ENCODE results near the gene PHLDA3.

- TF ChIP-seq POLR2A (IDR thresholded peaks at IDR 0.05) (peak in 2 of 3 donors; percentile 25 to 41), CTCF (IDR thresholded peaks at IDR 0.05) (no peak)
Measured at GRCh38 chr1:201503397-201504176, 34.6 kb upstream of the PHLDA3 start.
